IgD-negative memory B cell (primary cell): Measurements from ENCODE around the gene CPEB4. TPM values are rescaled to one million over a fixed set of nuclear protein-coding genes. Genes with fewer than 3 reads are reported as not detected.

ENCODE experiments used
- H3K27ac Mint-ChIP-seq, 3 donors: one replicate each; pipeline ENCODE4 v1.8.0; 2020 to 2022; ENCODE audit warnings: mild to moderate bottlenecking in 3 of 3, mixed read lengths in 3 of 3, moderate library complexity in 1 of 3
- H3K27me3 Mint-ChIP-seq: one replicate; pipeline ENCODE4 v1.8.0; 2021; ENCODE audit warnings: mixed read lengths
- H3K36me3 Mint-ChIP-seq: one replicate; pipeline ENCODE4 v1.8.0; 2020; ENCODE audit warnings: mild to moderate bottlenecking, mixed read lengths
- H3K4me1 Mint-ChIP-seq, 3 donors: one replicate each; pipeline ENCODE4 v1.8.0; 2020 to 2022; ENCODE audit warnings: mixed read lengths in 3 of 3, mild to moderate bottlenecking in 1 of 3
- H3K4me3 Mint-ChIP-seq, 4 donors: one replicate each; pipeline ENCODE4 v1.8.0; 2020 to 2022; ENCODE audit warnings: mild to moderate bottlenecking in 4 of 4, mixed read lengths in 4 of 4, moderate library complexity in 3 of 4
- H3K9me3 Mint-ChIP-seq, 3 donors: one replicate each; pipeline ENCODE4 v1.8.0; 2020 to 2021; ENCODE audit warnings: mixed read lengths in 3 of 3, mild to moderate bottlenecking in 1 of 3
- polyA plus RNA-seq: library from polyadenylated mRNA; unstranded; fragments of 300-500 nt; fragmentation: Illumina TruSeq; gene quantifications from one replicate; pipeline ENCODE4 v1.2.3, GENCODE V29; 2021

The CPEB4 gene
- polyA plus RNA-seq, 1 donor from 2014 or later, result 8.4 TPM

GRCh38 chr5:173950829-173951228, 62.7 kb downstream of the CPEB4 start:
- H3K27me3 Mint-ChIP-seq, result no peaks in the 10 kb centered on the region
- no peaks in the 10 kb centered on the region for H3K9me3 Mint-ChIP-seq
- H3K27ac Mint-ChIP-seq, result no peak overlapping the region
- peaks cover 10% of the 10 kb centered on the region for H3K36me3 Mint-ChIP-seq
- H3K4me3 Mint-ChIP-seq, result no peak overlapping the region
- no peaks in the 10 kb centered on the region for H3K4me1 Mint-ChIP-seq

GRCh38 chr5:173953528-173954090, 65.5 kb downstream of the CPEB4 start:
- H3K4me3 Mint-ChIP-seq, result no peak overlapping the region
- no peaks in the 10 kb centered on the region for H3K9me3 Mint-ChIP-seq
- H3K4me1 Mint-ChIP-seq, result no peaks in the 10 kb centered on the region
- no peaks in the 10 kb centered on the region for H3K27me3 Mint-ChIP-seq
- H3K27ac Mint-ChIP-seq, result peak overlapping the region in 1 of 3 donors; percentile 27
- H3K36me3 Mint-ChIP-seq, result peaks cover 4% of the 10 kb centered on the region

GRCh38 chr5:173954671-173955521, 66.7 kb downstream of the CPEB4 start:
- no peak overlapping the region for H3K4me3 Mint-ChIP-seq
- no peaks in the 10 kb centered on the region for H3K4me1 Mint-ChIP-seq
- H3K9me3 Mint-ChIP-seq, result no peaks in the 10 kb centered on the region
- H3K27ac Mint-ChIP-seq, result no peak overlapping the region
- no peaks in the 10 kb centered on the region for H3K27me3 Mint-ChIP-seq
- H3K36me3 Mint-ChIP-seq, result peaks cover 3% of the 10 kb centered on the region

- Mint-ChIP-seq H3K27me3 (no peaks in the 10 kb centered on the region), H3K4me3 (no peak overlapping the region), H3K27ac (no peak overlapping the region), H3K4me1 (no peaks in the 10 kb centered on the region), H3K36me3 (peaks cover 6% of the 10 kb centered on the region), H3K9me3 (no peaks in the 10 kb centered on the region)
Measured at GRCh38 chr5:173960986-173961385, 72.8 kb downstream of the CPEB4 start.

- Mint-ChIP-seq H3K27ac (no peak overlapping the region), H3K4me1 (no peaks in the 10 kb centered on the region), H3K36me3 (peaks cover 6% of the 10 kb centered on the region), H3K4me3 (no peak overlapping the region), H3K27me3 (no peaks in the 10 kb centered on the region), H3K9me3 (no peaks in the 10 kb centered on the region)
Measured at GRCh38 chr5:173961418-173961817, 73.3 kb downstream of the CPEB4 start.

GRCh38 chr5:173962436-173962972, 74.4 kb downstream of the CPEB4 start:
- no peak overlapping the region for H3K27ac Mint-ChIP-seq
- no peaks in the 10 kb centered on the region for H3K27me3 Mint-ChIP-seq
- H3K9me3 Mint-ChIP-seq, result no peaks in the 10 kb centered on the region
- H3K36me3 Mint-ChIP-seq, result peaks cover 6% of the 10 kb centered on the region
- no peaks in the 10 kb centered on the region for H3K4me1 Mint-ChIP-seq
- H3K4me3 Mint-ChIP-seq, result no peak overlapping the region

GRCh38 chr5:173963182-173963838, 75.2 kb downstream of the CPEB4 start:
- Mint-ChIP-seq H3K4me3 (no peak overlapping the region), H3K4me1 (no peaks in the 10 kb centered on the region), H3K9me3 (no peaks in the 10 kb centered on the region), H3K36me3 (peaks cover 6% of the 10 kb centered on the region), H3K27ac (no peak overlapping the region), H3K27me3 (no peaks in the 10 kb centered on the region)

GRCh38 chr5:173963867-173964441, 75.8 kb downstream of the CPEB4 start:
- no peaks in the 10 kb centered on the region for H3K9me3 Mint-ChIP-seq
- peaks cover 6% of the 10 kb centered on the region for H3K36me3 Mint-ChIP-seq
- H3K27me3 Mint-ChIP-seq, result no peaks in the 10 kb centered on the region
- H3K27ac Mint-ChIP-seq, result no peak overlapping the region
- no peak overlapping the region for H3K4me3 Mint-ChIP-seq
- no peaks in the 10 kb centered on the region for H3K4me1 Mint-ChIP-seq

- Mint-ChIP-seq H3K27me3 (no peaks in the 10 kb centered on the region), H3K4me1 (no peaks in the 10 kb centered on the region), H3K9me3 (no peaks in the 10 kb centered on the region), H3K36me3 (peaks cover 6% of the 10 kb centered on the region), H3K4me3 (no peak overlapping the region), H3K27ac (no peak overlapping the region)
Measured at GRCh38 chr5:173964506-173964905, 76.4 kb downstream of the CPEB4 start.

- no peak overlapping the region for H3K27ac Mint-ChIP-seq
- peaks cover 6% of the 10 kb centered on the region for H3K36me3 Mint-ChIP-seq
- H3K9me3 Mint-ChIP-seq, result no peaks in the 10 kb centered on the region
- peaks cover 4% of the 10 kb centered on the region for H3K27me3 Mint-ChIP-seq
- H3K4me3 Mint-ChIP-seq, result no peak overlapping the region
- peaks cover 0 to 1% (median 0%) of the 10 kb centered on the region in 3 donors for H3K4me1 Mint-ChIP-seq
Measured at GRCh38 chr5:173967241-173967640, 79.1 kb downstream of the CPEB4 start.

GRCh38 chr5:173968154-173968797, 80.1 kb downstream of the CPEB4 start:
- H3K4me1 Mint-ChIP-seq, result peaks cover 1 to 5% (median 4%) of the 10 kb centered on the region in 3 donors
- H3K4me3 Mint-ChIP-seq, result no peak overlapping the region
- H3K9me3 Mint-ChIP-seq, result no peaks in the 10 kb centered on the region
- peaks cover 2% of the 10 kb centered on the region for H3K36me3 Mint-ChIP-seq
- H3K27ac Mint-ChIP-seq, result peak overlapping the region in 1 of 3 donors; percentile 1
- H3K27me3 Mint-ChIP-seq, result peaks cover 4% of the 10 kb centered on the region

GRCh38 chr5:173969167-173970049, 81.3 kb downstream of the CPEB4 start:
- peaks cover 10% of the 10 kb centered on the region for H3K27me3 Mint-ChIP-seq
- no peaks in the 10 kb centered on the region for H3K9me3 Mint-ChIP-seq
- peak overlapping the region in 1 of 4 donors; percentile 72 for H3K4me3 Mint-ChIP-seq
- peak overlapping the region in 1 of 3 donors; percentile 3 for H3K27ac Mint-ChIP-seq
- peaks cover 3 to 10% (median 10%) of the 10 kb centered on the region in 3 donors for H3K4me1 Mint-ChIP-seq
- H3K36me3 Mint-ChIP-seq, result no peaks in the 10 kb centered on the region

GRCh38 chr5:173970878-173971650, 82.9 kb downstream of the CPEB4 start:
- peak overlapping the region in 1 of 3 donors; percentile 52 for H3K27ac Mint-ChIP-seq
- no peaks in the 10 kb centered on the region for H3K9me3 Mint-ChIP-seq
- H3K4me3 Mint-ChIP-seq, result no peak overlapping the region
- H3K4me1 Mint-ChIP-seq, result peaks cover 3 to 10% (median 10%) of the 10 kb centered on the region in 3 donors
- no peaks in the 10 kb centered on the region for H3K36me3 Mint-ChIP-seq
- H3K27me3 Mint-ChIP-seq, result peaks cover 10% of the 10 kb centered on the region
